GM23248 (cell line): ENCODE measurements around the gene FHAD1. TPM values are rescaled to one million over a fixed set of nuclear protein-coding genes. Genes with fewer than 3 reads are reported as not detected.

ENCODE experiments used
- DNase-seq: peaks from one replicate; pipeline ENCODE4 v3.0.0-alpha.2; 2015
- H2AFZ ChIP-seq: fragments of 200-600 bp; sonication (generic); 2 replicates; pipeline ENCODE4 v1.6.1; 2016; ENCODE audit warnings: antibody characterized with exemption
- H3F3A ChIP-seq: fragments of 200-600 bp; sonication (generic); 2 replicates; pipeline ENCODE4 v1.6.1; 2016; ENCODE audit warnings: mild to moderate bottlenecking, antibody characterized with exemption, mixed run types; ENCODE audit not compliant: insufficient read depth
- H3K27ac ChIP-seq: fragments of 200-600 bp; sonication (generic); 2 replicates; pipeline ENCODE4 v1.5.1; 2016; ENCODE audit warnings: mild to moderate bottlenecking
- H3K27me3 ChIP-seq: fragments of 200-600 bp; sonication (generic); replicated peaks from 2 replicates; pipeline ENCODE4 v1.6.1; 2016; ENCODE audit warnings: mild to moderate bottlenecking; ENCODE audit not compliant: insufficient read depth
- H3K36me3 ChIP-seq: fragments of 200-600 bp; sonication (generic); 2 replicates; pipeline ENCODE4 v1.6.1; 2016; ENCODE audit warnings: low read depth, mild to moderate bottlenecking
- H3K4me1 ChIP-seq: fragments of 200-600 bp; sonication (generic); 2 replicates; pipeline ENCODE4 v1.6.1; 2016; ENCODE audit warnings: mild to moderate bottlenecking; ENCODE audit not compliant: insufficient read depth
- H3K4me2 ChIP-seq: fragments of 200-600 bp; sonication (generic); one replicate; pipeline ENCODE4 v1.6.1; 2016; ENCODE audit warnings: mild to moderate bottlenecking; ENCODE audit not compliant: unreplicated experiment
- H3K4me3 ChIP-seq: fragments of 200-600 bp; sonication (generic); 2 replicates; pipeline ENCODE4 v1.5.1; 2016; ENCODE audit warnings: mild to moderate bottlenecking
- H3K79me2 ChIP-seq: fragments of 200-600 bp; sonication (generic); 2 replicates; pipeline ENCODE4 v1.6.1; 2016; ENCODE audit warnings: mild to moderate bottlenecking; ENCODE audit not compliant: insufficient read depth
- H3K9ac ChIP-seq: fragments of 200-600 bp; sonication (generic); 2 replicates; pipeline ENCODE4 v1.6.1; 2016; ENCODE audit warnings: mild to moderate bottlenecking
- H3K9me2 ChIP-seq: fragments of 200-600 bp; sonication (generic); 2 replicates; pipeline ENCODE4 v1.6.1; 2016; ENCODE audit warnings: mixed run types, mild to moderate bottlenecking, moderate library complexity; ENCODE audit not compliant: insufficient read depth
- H3K9me3 ChIP-seq: fragments of 200-600 bp; sonication (generic); one replicate; pipeline ENCODE4 v1.6.1; 2017; ENCODE audit warnings: low read depth
- H4K20me1 ChIP-seq: fragments of 200-600 bp; sonication (generic); 2 replicates; pipeline ENCODE4 v1.6.0; 2016; ENCODE audit not compliant: insufficient read depth
- EZH2 ChIP-seq: fragments of 200-600 bp; sonication (generic); IDR thresholded peaks from 2 replicates; pipeline ENCODE4 v1.6.1; 2018; ENCODE audit warnings: antibody characterized with exemption, mild to moderate bottlenecking; ENCODE audit not compliant: insufficient read depth, poor library complexity, severe bottlenecking
- EZH2phosphoT487 ChIP-seq: fragments of 200-600 bp; sonication (generic); IDR thresholded peaks from 2 replicates; pipeline ENCODE4 v1.6.1; 2018; ENCODE audit warnings: antibody characterized with exemption, moderate library complexity, mild to moderate bottlenecking, low read depth; ENCODE audit not compliant: insufficient read depth
- WGBS, 2 experiments: methylation state at CpG; one replicate each; pipeline ENCODE4 v1.1.6; 2015 to 2017; ENCODE audit warnings: low lambda C conversion rate in 2 of 2, low coverage in 1 of 2; ENCODE audit errors: missing lambda C conversion rate in 2 of 2; 5-methylcytosine and 5-hydroxymethylcytosine counted together
- in situ Hi-C: fragments of 300-500 bp; cut with MboI; formaldehyde crosslinking; loops from 2 replicates; pipeline ENCODE4 v1.15.0; 2020
- polyA plus RNA-seq: library from polyadenylated mRNA; unstranded; fragments of >200 nt; fragmentation: Nextera tagmentation; extraction: Ambion mirVana; gene quantifications from 2 replicates; pipeline ENCODE4 v1.2.1, GENCODE V29; 2016
- total RNA-seq: library from RNA; depleted of rRNA; stranded (reverse); fragments of >200 nt; shearing (Covaris generic); gene quantifications from 2 replicates; pipeline ENCODE4 v1.2.3, GENCODE V29; 2014

Gene FHAD1
- total and polyA plus RNA-seq, 2 experiments from 2014 or later = 0.24 TPM; not detected in 1

GRCh38 chr1:15402809-15403450 is 155.9 kb downstream of the FHAD1 start:
- in situ Hi-C loops = no loop called here
- H3K79me2 ChIP-seq = no peaks in the 10 kb centered on the region
- 94% methylated on average over 5 of the region's 5 CpGs for WGBS, 2 experiments

GRCh38 chr1:15403962-15404580 is 157.0 kb downstream of the FHAD1 start:
- H3K9ac ChIP-seq = no peak overlapping the region
- DNase-seq = no peak
- no peak overlapping the region for H3K27ac ChIP-seq
- H3K27me3 ChIP-seq = no peaks in the 10 kb centered on the region
- peaks cover 16% of the 10 kb centered on the region for H3K4me1 ChIP-seq
- no peak overlapping the region for H2AFZ ChIP-seq
- H3F3A ChIP-seq = peaks cover 24% of the 10 kb centered on the region
- H3K4me3 ChIP-seq = no peak overlapping the region
- H3K4me2 ChIP-seq = no peak overlapping the region
- H3K79me2 ChIP-seq = no peaks in the 10 kb centered on the region
- WGBS, 2 experiments = 93 to 97% methylated on average over 9 of the region's 9 CpGs
- H3K36me3 ChIP-seq = no peaks in the 10 kb centered on the region
- H4K20me1 ChIP-seq = no peaks in the 10 kb centered on the region
- H3K9me3 ChIP-seq = no peaks in the 10 kb centered on the region
- TF ChIP-seq EZH2 (no peak), EZH2phosphoT487 (no peak)
- no peaks in the 10 kb centered on the region for H3K9me2 ChIP-seq
- in situ Hi-C loops = no loop called here

More at GRCh38 chr1:15402809-15403450, 155.9 kb downstream of the FHAD1 start:
- no peak for TF ChIP-seq EZH2phosphoT487
- TF ChIP-seq EZH2 = no peak
- Histone ChIP-seq H4K20me1 (no peaks in the 10 kb centered on the region), H3K9ac (no peak overlapping the region), H3F3A (peaks cover 13% of the 10 kb centered on the region), H3K27ac (no peak overlapping the region), H3K4me2 (no peak overlapping the region), H3K4me3 (no peak overlapping the region), H2AFZ (no peak overlapping the region), H3K36me3 (no peaks in the 10 kb centered on the region), H3K9me2 (no peaks in the 10 kb centered on the region), H3K27me3 (no peaks in the 10 kb centered on the region), H3K4me1 (peaks cover 13% of the 10 kb centered on the region), H3K9me3 (no peaks in the 10 kb centered on the region)
- DNase-seq = no peak

- peaks cover 16% of the 10 kb centered on the region for H3K4me1 ChIP-seq
- H3K9me2 ChIP-seq = no peaks in the 10 kb centered on the region
- no peaks in the 10 kb centered on the region for H3K36me3 ChIP-seq
- no peak overlapping the region for H3K4me2 ChIP-seq
- WGBS, 2 experiments = 91 to 92% methylated on average over 9 of the region's 9 CpGs
- H3K27me3 ChIP-seq = no peaks in the 10 kb centered on the region
- H3F3A ChIP-seq = peaks cover 26% of the 10 kb centered on the region
- no peak for DNase-seq
- no peak overlapping the region for H3K27ac ChIP-seq
- H2AFZ ChIP-seq = no peak overlapping the region
- peaks cover 2% of the 10 kb centered on the region for H3K79me2 ChIP-seq
- in situ Hi-C loops = no loop called here
- no peak for TF ChIP-seq EZH2phosphoT487
- TF ChIP-seq EZH2 = no peak
- no peak overlapping the region for H3K4me3 ChIP-seq
- no peaks in the 10 kb centered on the region for H4K20me1 ChIP-seq
- no peaks in the 10 kb centered on the region for H3K9me3 ChIP-seq
- no peak overlapping the region for H3K9ac ChIP-seq
Measured at GRCh38 chr1:15405106-15405850, 158.3 kb downstream of the FHAD1 start.

- peak overlapping the region; percentile 68 for H3K9ac ChIP-seq
- H3F3A ChIP-seq = peaks cover 26% of the 10 kb centered on the region
- H3K27me3 ChIP-seq = no peaks in the 10 kb centered on the region
- in situ Hi-C loops = no loop called here
- H3K4me2 ChIP-seq = peak overlapping the region; percentile 76
- no peaks in the 10 kb centered on the region for H3K36me3 ChIP-seq
- 17 to 21% methylated on average over 10 to 11 of the region's 11 CpGs for WGBS, 2 experiments
- H3K9me2 ChIP-seq = no peaks in the 10 kb centered on the region
- peak; percentile 97 for DNase-seq
- peak overlapping the region; percentile 36 for H3K4me3 ChIP-seq
- no peaks in the 10 kb centered on the region for H3K9me3 ChIP-seq
- H3K4me1 ChIP-seq = peaks cover 18% of the 10 kb centered on the region
- H4K20me1 ChIP-seq = no peaks in the 10 kb centered on the region
- peak overlapping the region; percentile 44 for H2AFZ ChIP-seq
- TF ChIP-seq EZH2phosphoT487 (no peak), EZH2 (no peak)
- peak overlapping the region; percentile 87 for H3K27ac ChIP-seq
- peaks cover 18% of the 10 kb centered on the region for H3K79me2 ChIP-seq
Measured at GRCh38 chr1:15406614-15407559, 159.9 kb downstream of the FHAD1 start.
